OCI-M2 (cell line): ENCODE results near the gene SCAND1.
"Not testable (repeated sequence)": the region's sequence is repeated elsewhere in the genome, so short reads cannot be mapped to it uniquely, and the experiment has no call there.

Source experiments
- DNase-seq: peaks from one replicate; lab custom pipeline; 2025; ENCODE audit not compliant: unreplicated experiment; lab: John Stamatoyannopoulos, UW

Gene SCAND1

DNA sequence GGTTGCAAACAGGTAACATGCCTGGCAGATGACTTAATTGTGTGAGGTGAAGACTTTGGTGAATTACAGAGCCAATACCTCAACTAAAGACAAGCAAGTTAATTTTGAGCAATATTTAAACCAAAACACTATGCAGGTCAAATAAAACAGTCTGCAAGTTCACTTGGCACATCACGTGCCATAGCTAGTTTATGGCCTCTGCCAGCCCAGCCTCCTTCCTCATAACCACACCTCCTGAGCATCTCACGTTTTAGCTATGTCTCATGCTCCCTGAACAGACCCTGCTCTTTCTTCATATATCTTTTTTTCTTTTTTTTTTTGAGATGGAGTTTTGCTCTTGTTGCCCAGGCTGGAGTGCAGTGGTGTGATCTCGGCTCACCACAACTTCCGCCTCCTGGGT, 9.6 kb upstream of the SCAND1 start:
- no peak for DNase-seq

DNA sequence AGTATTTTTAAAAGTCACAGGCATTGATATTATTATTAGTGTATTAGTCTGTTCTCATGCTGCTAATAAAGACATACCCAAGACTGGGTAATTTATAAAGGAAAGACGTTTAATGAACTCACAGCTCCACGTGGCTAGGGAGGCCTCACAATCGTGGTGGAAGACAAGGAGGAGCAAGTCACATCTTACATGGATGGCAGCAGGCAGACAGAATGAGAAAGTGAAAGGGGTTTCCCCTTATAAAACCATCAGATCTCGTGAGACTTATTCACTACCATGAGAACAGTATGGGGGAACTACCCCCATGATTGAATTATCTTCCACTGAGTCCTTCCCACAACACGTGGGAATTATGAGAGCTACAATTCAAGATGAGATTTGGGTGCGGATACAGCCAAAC, 5.0 kb upstream of the SCAND1 start:
- DNase-seq: not testable (repeated sequence)

DNA sequence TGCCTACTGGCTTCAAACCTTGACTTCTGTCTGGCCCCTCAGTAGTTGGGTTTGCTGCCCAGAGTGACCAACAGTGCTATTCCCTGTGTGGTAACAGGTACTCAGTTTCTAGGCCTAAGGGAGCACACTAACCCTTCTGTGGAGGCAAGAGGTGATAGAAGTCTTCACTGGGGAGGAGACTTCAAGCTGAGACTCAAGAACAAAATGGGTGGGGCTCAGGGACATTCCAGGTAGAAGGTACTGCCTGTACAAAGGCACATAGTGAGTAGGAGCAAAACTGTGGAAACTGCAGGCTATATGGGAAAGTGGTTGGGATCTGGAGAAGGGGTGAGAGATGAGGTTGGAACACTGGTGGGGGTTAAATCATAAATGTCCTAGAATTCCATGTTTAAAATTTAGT, 2.3 kb upstream of the SCAND1 start:
- no peak for DNase-seq

DNA sequence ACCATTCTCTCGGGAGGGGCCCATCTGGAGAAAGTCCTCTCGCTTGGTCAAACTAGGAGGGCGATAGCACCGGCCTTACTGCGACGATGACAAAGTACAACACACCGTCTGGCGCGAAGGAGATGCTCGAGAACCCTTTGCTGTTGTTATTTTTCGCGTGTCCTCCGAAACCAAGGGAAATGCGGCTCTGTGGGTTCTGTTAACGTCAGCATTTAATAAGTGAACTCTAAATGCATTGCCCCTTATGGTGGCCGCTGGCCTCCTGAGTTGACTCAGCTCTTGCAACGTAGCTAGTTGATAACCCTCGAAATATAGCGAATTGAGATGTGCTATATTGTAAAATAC, 577 bp upstream of the SCAND1 start:
- DNase-seq: peak; percentile 72

DNA sequence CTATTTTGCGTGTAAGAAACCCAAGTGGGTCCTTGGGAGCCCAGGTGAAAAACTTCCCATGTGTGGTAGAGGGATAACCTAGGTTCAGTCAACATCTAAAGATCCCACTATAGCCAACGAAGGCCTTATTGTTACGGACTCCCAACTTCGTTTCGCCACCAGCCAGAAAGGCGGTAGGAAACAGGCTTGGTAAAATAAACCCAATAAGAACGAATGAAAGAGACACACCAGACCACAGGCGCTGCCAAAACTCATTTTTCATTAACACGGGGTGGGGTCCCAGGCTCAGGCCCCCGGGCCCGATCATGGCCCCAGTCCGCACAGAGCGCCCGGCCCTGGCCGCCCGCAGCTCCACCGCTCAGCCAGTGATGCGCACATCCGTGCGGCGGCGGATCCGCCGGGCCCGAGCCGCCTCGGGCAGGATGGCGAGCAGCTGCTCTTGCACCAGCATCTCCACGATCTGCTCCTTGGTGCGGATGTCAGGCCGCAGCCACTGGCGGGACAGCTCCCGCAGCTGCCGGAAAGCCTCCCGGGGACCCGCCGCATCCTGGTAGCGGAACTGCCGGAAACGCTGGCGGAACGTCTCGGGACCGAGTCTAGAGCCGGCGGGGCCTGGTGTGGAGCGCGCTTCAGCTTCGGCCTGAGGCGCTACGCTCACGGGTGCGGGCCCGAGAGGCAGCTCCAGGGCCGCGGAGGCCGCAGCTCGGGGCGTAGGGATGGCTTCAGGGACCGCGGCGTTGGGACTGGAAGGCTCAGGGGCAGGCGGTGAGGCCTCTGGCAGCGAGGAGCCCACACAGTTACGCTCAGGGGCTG, 709 bp downstream of the SCAND1 start:
- no peak for DNase-seq

DNA sequence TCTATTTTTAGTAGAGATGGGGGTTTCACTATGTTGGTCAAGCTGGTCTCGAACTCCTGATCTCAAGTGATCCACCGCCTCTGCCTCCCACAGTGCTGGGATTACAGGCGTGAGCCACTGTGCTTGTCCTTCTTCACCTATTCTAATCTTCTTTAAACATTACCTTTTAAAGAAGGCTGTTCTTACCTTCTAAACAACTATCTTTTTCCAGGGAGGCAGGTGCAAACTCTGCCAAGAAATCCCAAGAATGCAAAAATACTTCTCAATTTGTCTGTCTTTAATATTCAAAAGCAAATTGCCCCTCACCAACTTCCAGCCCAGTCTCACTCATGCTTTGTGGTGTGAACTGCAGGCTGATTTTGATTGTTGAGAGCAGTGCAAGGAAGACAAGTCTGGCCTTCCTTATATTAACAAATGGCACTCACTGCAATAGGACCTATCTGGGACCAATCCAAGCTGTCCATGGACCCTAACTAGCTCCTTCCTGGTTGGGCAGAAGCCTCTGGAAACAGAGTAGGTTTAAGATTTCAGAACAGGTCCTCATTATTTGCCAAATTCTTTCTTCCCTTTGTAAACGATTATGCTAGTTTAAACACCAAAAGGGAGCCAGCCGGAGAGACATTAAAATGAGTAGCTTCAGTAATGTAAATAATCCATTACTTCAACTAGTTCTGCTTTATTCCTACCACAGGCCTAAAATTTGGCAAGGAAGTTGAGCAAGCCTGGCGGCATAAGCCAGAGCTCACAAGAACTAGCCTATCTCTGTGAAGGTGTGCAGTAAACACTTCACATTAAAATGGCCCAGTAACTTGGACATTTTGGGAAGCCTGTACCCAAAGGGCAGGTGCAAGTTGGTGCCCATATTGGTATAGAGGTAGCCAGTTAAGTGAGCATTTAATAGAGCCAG, 1.6 kb downstream of the SCAND1 start:
- no peak for DNase-seq

DNA sequence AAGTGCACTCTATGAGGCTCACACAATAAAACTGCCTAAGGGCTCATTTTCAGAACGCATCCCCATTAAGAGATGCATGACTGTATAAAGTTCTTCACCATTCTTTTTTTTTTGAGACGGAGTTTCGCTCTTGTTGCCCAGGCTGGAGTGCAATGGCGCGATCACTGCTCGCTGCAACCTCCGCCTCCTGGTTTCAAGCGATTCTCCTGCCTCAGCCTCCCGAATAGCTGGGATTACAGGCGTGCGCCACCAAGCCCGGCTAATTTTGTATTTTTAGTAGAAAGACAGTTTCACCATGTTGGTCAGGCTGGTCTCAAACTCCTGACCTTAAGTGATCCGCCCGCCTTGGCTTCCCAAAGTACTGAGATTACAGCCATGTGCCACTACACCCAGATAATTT, 2.2 kb downstream of the SCAND1 start:
- DNase-seq: not testable (repeated sequence)

DNA sequence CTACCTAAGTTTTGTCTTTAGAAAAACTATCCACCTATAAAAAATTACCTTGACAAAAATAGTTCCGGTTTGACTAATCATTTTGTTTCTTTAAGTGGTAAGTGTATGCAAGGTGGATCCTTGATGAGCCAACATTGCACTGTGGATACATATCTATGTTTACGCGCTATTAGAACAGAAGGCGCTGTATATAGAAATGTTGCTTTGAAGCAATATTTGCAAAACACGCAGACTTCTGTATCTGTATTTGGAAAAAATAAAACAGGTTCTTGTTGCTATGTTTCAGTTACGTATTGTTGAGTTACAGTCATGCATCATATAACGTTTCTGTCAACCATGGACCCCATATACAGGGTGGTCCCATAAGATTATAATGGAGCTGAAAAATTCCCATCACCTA, 4.2 kb downstream of the SCAND1 start:
- no peak for DNase-seq

DNA sequence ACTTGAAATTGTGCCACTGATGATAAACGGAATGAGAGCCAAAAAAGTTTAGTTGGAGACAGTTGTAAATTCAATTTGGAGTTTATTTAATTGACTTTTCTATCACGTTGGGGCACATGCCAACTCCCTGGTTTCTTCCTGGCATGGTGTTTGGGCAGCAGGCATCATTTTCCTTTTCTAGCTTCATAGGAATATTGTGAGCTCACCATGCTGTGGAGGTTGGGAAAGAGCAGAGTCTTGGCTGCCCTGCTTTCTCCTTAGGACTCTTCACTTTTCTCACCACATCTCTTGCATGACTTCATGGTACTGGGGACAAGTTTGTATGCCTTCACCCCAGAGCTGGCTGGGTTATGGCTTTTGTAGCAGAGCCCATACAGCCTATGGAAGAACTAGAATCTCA, 6.4 kb downstream of the SCAND1 start:
- DNase-seq: no peak

DNA sequence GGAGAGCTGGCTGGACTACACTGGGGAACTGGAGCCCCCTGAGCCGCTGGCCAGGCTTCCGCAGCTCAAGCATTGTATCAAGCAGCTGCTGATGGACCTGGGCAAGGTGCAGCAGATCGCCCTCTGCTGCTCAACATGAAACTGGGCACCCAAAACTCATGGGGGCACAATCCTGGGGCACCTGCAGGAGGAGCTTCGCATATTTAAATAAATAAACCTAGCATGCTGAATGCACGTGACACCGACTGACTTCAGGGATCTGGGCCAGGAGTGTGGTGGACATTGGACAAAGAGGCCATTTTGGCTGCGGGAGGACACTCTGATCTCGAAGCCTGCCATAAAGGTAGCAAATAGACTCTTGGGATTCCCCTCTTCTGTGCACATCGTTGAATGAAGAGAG, 6.8 kb downstream of the SCAND1 start:
- DNase-seq: no peak

DNA sequence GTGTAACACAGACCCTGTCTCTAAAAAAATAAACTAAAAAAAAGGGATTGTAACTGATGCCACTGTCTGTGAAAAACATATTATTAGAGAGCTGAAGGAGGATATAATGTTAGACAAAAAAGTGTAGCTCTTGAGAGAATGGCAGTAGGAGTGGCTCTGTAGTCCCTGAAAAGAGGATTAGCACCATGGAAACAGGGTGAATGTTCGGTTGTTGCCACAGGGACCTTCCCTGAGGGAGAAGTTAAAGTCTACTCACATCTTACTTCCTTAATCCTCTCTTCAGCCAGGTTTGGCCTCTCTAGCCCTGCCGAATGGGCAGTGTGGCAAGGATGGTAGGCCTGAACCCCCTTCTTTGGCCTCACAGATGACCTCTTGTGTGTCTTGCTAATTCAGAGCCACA, 12.1 kb downstream of the SCAND1 start:
- DNase-seq: no peak

DNA sequence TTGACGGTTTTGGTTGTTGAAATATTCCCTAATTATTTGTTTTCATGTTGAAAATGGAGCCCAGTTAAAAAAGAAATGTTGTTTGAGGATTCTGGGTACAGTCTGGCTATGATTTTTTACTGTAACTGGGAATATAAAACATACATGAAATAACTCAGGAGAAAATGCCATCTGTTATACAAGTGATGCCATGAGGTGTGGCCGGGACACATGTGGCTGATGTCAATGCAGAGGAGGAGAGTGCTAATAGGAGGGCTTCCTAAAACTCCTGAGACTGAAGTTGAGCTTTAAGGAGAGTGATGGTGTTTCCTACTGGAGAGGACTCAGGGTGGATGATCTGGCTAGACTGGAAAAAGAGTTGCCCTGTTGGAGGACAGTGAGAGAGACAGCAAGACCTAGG, 12.7 kb downstream of the SCAND1 start:
- DNase-seq: no peak

DNA sequence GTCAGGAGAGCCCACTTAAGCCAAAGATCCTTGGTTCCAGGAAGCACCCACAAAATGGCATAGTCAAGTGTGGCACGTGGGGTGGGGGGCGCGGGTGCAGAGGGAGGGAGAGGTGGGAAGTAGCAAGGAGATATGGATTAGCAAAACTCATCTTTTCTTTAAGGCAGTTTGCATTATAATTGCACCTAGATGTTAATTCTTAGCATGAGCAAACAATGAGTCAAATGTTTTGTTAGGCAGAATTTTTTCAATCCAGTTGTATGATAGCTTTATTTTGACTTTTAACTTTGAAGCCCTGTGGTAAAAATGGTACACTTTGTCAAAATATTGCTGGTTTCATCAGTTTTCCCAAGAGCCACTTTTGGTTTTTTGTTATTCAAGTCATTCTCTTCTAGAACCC, 15.0 kb downstream of the SCAND1 start:
- no peak for DNase-seq

DNA sequence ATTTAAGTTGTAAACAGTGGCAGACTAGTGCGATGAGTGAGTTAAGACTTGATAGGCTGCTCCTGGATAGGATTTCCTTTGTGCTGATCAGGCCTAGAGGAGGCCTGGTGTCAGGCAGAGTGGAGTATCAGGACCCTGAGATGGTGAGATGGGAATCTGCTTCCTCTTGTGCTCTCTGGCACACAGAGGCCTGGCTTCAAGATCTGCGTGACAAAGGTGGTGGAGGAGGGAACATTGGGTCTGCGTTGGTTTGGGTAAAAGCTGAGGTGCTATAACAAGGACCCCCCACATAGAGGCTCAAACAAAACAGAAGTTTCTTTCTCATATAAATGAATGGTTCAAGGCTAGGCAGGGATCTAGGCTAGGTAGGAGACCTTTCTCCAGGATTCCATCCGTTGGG, 20.3 kb downstream of the SCAND1 start:
- no peak for DNase-seq

DNA sequence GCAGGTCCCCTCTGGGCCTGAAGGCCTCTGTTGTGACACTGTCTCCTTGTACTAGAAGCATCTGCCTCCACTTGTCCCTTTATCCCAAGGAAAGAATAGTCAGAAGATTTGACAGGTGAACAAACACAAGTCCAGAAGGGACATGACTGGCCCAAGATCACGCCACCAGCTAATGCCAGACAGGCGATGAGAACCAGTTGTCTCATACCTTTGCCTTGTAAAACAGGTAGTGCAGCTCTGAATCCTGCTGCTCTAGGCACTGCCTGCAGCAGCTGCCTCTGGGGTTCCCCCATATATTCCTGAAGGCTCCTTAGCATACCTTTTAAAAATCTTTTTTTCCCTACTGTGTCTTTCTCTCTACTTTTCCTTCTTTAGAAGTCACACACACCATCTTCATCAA, 25.0 kb downstream of the SCAND1 start:
- DNase-seq: no peak

DNA sequence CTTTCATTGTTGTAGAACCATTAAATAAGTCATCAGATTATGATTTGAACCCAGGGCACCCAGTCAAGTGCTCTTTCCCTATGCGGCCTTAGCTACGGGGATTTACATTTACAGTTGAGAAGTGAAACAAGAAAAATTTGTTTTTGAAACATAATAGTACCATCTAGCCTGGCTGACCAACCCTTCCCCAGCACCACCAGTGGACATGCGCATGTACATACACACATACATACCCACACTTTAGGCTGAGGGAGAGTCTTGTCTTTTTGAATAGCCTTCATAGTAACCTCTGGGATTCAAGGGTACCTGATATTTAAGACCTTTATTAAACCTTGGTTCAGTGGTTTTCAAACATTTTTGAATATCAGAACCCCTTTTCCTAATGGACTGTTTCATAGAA, 33.8 kb downstream of the SCAND1 start:
- no peak for DNase-seq

DNA sequence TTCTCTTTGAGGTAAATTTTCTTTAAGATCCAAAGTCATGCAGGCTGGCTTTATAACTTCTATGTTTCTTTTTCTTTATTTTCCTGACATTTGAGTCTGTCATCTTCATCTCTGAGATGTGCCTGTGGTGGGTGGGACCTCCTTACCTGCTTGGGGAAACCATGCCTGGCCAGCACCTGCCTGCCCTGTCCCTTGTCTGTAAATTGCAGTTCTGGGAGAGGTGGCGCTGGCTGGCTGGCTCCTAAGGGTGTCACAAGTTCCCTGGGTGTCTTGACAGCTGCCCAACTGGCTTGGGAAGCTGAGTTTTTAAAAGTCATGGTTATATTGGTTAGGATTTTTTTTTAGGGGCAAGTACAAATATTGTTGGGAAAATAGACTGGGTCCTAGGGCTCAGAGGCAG, 36.3 kb downstream of the SCAND1 start:
- DNase-seq: no peak

DNA sequence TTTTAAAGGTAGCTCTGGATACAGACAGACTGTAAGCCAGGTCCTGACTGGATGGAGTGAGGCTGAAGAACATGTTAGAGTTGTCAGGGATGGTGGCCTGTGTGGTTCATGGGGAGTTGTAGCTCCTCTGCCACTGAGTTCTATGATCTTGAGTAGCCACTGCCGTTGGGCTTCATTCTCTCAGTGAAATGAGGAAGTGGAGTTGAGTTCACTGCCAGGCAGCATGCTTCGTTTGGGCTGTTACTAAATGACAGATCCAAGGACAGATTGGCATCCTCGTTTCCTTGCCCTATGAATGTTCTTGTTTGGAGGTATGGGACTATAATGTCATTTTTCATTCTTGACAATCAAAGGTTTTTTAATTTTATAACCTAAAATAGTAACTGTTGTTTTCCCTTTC, 37.2 kb downstream of the SCAND1 start:
- no peak for DNase-seq

DNA sequence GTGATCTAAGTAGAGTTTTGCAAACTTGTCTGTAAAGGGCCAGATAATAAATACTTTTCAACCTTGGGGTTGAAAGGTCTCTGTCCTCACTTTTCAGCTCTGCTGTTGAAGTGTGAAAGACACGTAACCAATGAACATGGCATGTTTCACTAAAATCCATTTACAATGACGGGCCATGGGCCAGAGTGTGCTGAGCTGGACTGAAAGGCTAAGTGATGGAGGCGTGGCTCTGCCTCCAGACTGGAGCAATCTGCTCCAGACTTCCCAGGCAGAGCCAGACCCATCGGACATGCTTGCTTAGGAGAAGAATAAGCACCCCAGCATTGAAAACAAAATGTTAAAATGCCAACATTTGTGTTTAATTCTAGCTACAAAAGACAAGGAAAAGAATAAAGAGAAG, 41.4 kb downstream of the SCAND1 start:
- no peak for DNase-seq

DNA sequence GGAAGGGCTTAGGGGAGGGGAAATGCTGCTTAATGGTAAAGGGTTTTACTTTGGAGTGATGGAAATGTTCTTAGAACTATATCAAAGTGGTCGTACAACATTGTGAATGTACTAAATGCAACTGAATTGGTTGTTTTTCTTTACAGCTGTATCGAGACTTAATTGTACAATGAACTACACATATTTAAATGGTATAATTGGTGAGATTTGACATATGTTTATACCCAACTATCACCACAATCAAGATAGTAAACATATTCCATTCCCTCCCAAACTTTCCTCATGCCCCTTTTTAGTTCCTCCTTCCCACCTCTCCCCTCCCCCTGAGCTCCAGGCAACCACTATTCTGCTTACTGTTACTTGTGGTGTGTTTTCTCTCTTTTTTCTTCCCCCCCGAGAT, 44.0 kb downstream of the SCAND1 start:
- no peak for DNase-seq

DNA sequence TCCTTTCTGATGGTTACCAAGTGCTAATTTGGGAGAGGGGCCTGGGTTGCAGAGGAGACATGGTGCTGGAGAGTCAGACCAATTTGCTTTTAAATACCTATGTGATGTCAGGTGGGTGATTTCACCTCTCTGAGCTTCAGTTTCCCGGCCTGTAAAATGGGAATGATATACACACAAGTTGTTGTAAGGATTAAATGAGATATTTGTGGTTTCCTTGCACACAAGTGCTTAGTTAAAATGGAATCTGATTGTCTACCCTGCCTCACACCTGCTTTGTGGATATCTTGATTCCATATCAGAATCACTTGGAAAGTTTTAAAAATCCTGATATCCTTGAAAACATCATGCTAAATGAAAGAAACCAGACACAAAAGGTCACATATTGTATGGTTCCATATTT, 44.5 kb downstream of the SCAND1 start:
- no peak for DNase-seq

DNA sequence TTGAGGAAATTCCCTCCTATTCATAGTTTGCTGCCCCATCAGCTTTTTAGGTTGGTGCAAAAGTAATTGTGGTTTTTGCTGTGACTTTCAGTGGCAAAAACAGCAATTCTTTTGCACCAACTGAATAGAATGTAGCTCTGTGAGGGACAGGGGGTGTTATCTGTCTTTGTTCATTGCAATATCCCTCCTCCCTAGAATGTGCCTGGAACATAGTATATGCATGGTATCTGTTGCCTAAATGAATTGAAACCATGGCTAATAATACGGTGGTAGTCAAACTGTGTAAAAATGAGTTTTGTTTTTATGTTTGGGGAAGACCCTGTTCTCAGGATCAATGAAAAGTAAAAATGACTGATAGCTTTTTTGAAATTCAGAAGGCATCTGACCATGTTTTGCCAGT, 45.1 kb downstream of the SCAND1 start:
- DNase-seq: no peak
